B cell (primary cell): ENCODE results near the gene PTGES3. TPM values are rescaled to one million over a fixed set of nuclear protein-coding genes. Genes with fewer than 3 reads are reported as not detected.
A peak's percentile ranks its signal among the peaks of the same experiment; 100 is the strongest.

ENCODE experiments used
- ATAC-seq: fragments of 200-7000 bp; cut with Tn5 transposase; one replicate; pipeline ENCODE4 v1.10.0; 2021; ENCODE audit warnings: low read depth, mild to moderate bottlenecking, moderate number of reproducible peaks, moderate library complexity
- CTCF ChIA-PET: fragments of 350-600 bp; sonication (Branson Sonifier 250); formaldehyde crosslinking; loops from one replicate; lab custom pipeline; 2021; ENCODE audit warnings: antibody characterized with exemption, inconsistent platforms; lab: Charles Lee
- POLR2A ChIA-PET: fragments of 350-600 bp; sonication (Branson Sonifier 250); formaldehyde crosslinking; loops from one replicate; lab custom pipeline; 2021; ENCODE audit warnings: antibody characterized with exemption; lab: Charles Lee
- DNase-seq: peaks from one replicate; pipeline ENCODE4 v3.0.0; 2013
- H2AFZ ChIP-seq: 2 replicates; pipeline ENCODE4 v1.6.1; 2012; ENCODE audit warnings: mild to moderate bottlenecking, low read depth, low read length; ENCODE audit not compliant: insufficient read depth, poor library complexity, severe bottlenecking
- H3K27ac ChIP-seq, 2 donors: 1 replicate in 1 of 2; 2 replicates in 1 of 2; pipeline ENCODE4 v1.5.1; 2012 to 2013; ENCODE audit warnings: low read length in 2 of 2, mild to moderate bottlenecking in 2 of 2, moderate library complexity in 1 of 2
- H3K27me3 ChIP-seq, 4 experiments: fragments of 200-600 bp in 1 of 4; sonication (generic) in 1 of 4; replicated peaks in 1 of 4; 1 replicate in 2 of 4; 2 replicates in 2 of 4; pipeline versions ENCODE4 v1.6.1 to v1.7.0; 2013 to 2016; ENCODE audit warnings: low read length in 3 of 4, mild to moderate bottlenecking in 2 of 4, mixed read lengths in 1 of 4, moderate library complexity in 1 of 4; ENCODE audit not compliant: insufficient read depth in 4 of 4, control insufficient read depth in 3 of 4; ENCODE audit errors: control extremely low read depth in 1 of 4
- H3K36me3 ChIP-seq, 2 experiments: replicated peaks in 1 of 2; 1 replicate in 1 of 2; 2 replicates in 1 of 2; pipeline versions ENCODE4 v1.6.1 to v1.7.1; 2013; ENCODE audit warnings: low read length in 1 of 2; ENCODE audit not compliant: insufficient read depth in 2 of 2, control insufficient read depth in 1 of 2; ENCODE audit errors: control extremely low read depth in 1 of 2, extremely low read depth in 1 of 2
- H3K4me1 ChIP-seq, 2 donors: fragments of 200-600 bp in 1 of 2; sonication (generic) in 1 of 2; 1 replicate in 1 of 2; 2 replicates in 1 of 2; pipeline versions ENCODE4 v1.5.1 to v1.6.1; 2013 to 2017; ENCODE audit warnings: low read length in 2 of 2; ENCODE audit not compliant: control insufficient read depth in 2 of 2, insufficient read depth in 2 of 2
- H3K4me2 ChIP-seq: replicated peaks from 2 replicates; pipeline ENCODE3; 2012; ENCODE audit warnings: mild to moderate bottlenecking, low read depth, low read length; ENCODE audit not compliant: poor library complexity, severe bottlenecking
- H3K4me3 ChIP-seq, 5 experiments: fragments of 200-600 bp in 1 of 5; sonication (generic) in 1 of 5; 1 replicate in 3 of 5; 2 replicates in 2 of 5; pipeline versions ENCODE4 v1.5.1 to v1.7.0; 2011 to 2016; ENCODE audit warnings: low read length in 4 of 5, mild to moderate bottlenecking in 4 of 5, low read depth in 2 of 5, control low read depth in 1 of 5, moderate library complexity in 1 of 5; ENCODE audit not compliant: insufficient read depth in 1 of 5; ENCODE audit errors: control extremely low read depth in 1 of 5, extremely low read depth in 1 of 5
- H3K79me2 ChIP-seq: fragments of 200-600 bp; sonication (generic); one replicate; pipeline ENCODE4 v1.6.0; 2016; ENCODE audit warnings: low read length; ENCODE audit not compliant: control insufficient read depth, insufficient read depth
- H3K9ac ChIP-seq: fragments of 200-600 bp; sonication (generic); 2 replicates; pipeline ENCODE4 v1.6.1; 2017; ENCODE audit warnings: mild to moderate bottlenecking, low read length, moderate library complexity
- H3K9me3 ChIP-seq, 3 donors: one replicate each; pipeline versions ENCODE4 v1.6.1 to v1.7.1; 2013; ENCODE audit warnings: low read length in 2 of 3; ENCODE audit not compliant: control insufficient read depth in 2 of 3, insufficient read depth in 1 of 3; ENCODE audit errors: control extremely low read depth in 1 of 3
- H4K20me1 ChIP-seq: 2 replicates; pipeline ENCODE4 v1.6.0; 2012; ENCODE audit warnings: mild to moderate bottlenecking, low read length; ENCODE audit not compliant: insufficient read depth, control insufficient read depth, poor library complexity, severe bottlenecking
- H3K27ac Mint-ChIP-seq: one replicate; pipeline ENCODE4 v1.8.0; 2021; ENCODE audit warnings: mixed read lengths
- H3K27me3 Mint-ChIP-seq: one replicate; pipeline ENCODE4 v1.8.0; 2021; ENCODE audit warnings: mixed read lengths
- H3K4me1 Mint-ChIP-seq: one replicate; pipeline ENCODE4 v1.8.0; 2021; ENCODE audit warnings: mixed read lengths
- H3K4me3 Mint-ChIP-seq: one replicate; pipeline ENCODE4 v1.8.0; 2021; ENCODE audit warnings: mixed read lengths
- H3K9me3 Mint-ChIP-seq: one replicate; pipeline ENCODE4 v1.8.0; 2022; ENCODE audit warnings: mixed read lengths; ENCODE audit not compliant: insufficient read depth
- CTCF ChIP-seq: fragments of 200-600 bp; IDR thresholded peaks from one replicate; pipeline ENCODE4 v1.8.0; 2022; ENCODE audit warnings: antibody characterized with exemption, mild to moderate bottlenecking
- EZH2 ChIP-seq: IDR thresholded peaks from 2 replicates; pipeline ENCODE4 v1.6.1; 2012; ENCODE audit warnings: borderline replicate concordance, low read depth, mild to moderate bottlenecking, moderate library complexity, low read length; ENCODE audit not compliant: insufficient read depth, poor library complexity, severe bottlenecking
- WGBS: methylation state at CpG from one replicate; pipeline ENCODE4 v1.1.5; 2013; ENCODE audit warnings: missing lambda C conversion rate; ENCODE audit not compliant: insufficient coverage; 5-methylcytosine and 5-hydroxymethylcytosine counted together
- intact Hi-C: fragments of 100-400 bp; cut with micrococcal nuclease; formaldehyde crosslinking; loops from one replicate; pipeline ENCODE4 v1.10.0; 2022
- polyA plus RNA-seq: library from polyadenylated mRNA; depleted of rRNA; stranded (reverse); fragments of >200 nt; gene quantifications from 2 replicates; pipeline ENCODE4 v1.2.3, GENCODE V29; 2012
- total RNA-seq, 2 donors: library from RNA; stranded (reverse); fragments of 120-200 nt in 1 of 2; gene quantifications; 1 replicate in 1 of 2; 2 replicates in 1 of 2; pipeline versions ENCODE4 v1.2.3 to v1.2.4, GENCODE V29; 2013 to 2022

The PTGES3 gene
- total and polyA plus RNA-seq, 2 donors (not counting 1 experiment from before 2014, with no cell fraction given), result 35.3 to 121 TPM

GRCh38 chr12:56628671-56629458 is 59.2 kb downstream of the PTGES3 start:
- H3K9me3 ChIP-seq, result no peaks in the 10 kb centered on the region
- peaks cover 87% of the 10 kb centered on the region for H3K79me2 ChIP-seq
- H4K20me1 ChIP-seq, result peaks cover 33% of the 10 kb centered on the region
- Mint-ChIP-seq H3K9me3 (no peaks in the 10 kb centered on the region), H3K27me3 (no peaks in the 10 kb centered on the region), H3K27ac (peak overlapping the region; percentile 92), H3K4me1 (peaks cover 77% of the 10 kb centered on the region), H3K4me3 (peak overlapping the region; percentile 89)
- H2AFZ ChIP-seq, result peak overlapping the region; percentile 66
- peaks cover 0 to 5% of the 10 kb centered on the region in 2 experiments for H3K36me3 ChIP-seq
- ChIA-PET POLR2A (interaction anchor here (0.5 to 5.1 kb wide), 16 partner anchors 8 to 829 kb away, joined by 3 to 18 read pairs (median 4); partner anchors contain the start of genes ATP5F1B, NACA, PTGES3 and RAB5B), CTCF (interaction anchor here (0.5 to 2.4 kb wide), 16 partner anchors 8 to 413 kb away, joined by 3 to 30 read pairs (median 4); partner anchors contain the start of gene ATP5F1B)
- TF ChIP-seq CTCF, result no peak
- H3K4me1 ChIP-seq, result peaks cover 57 to 65% of the 10 kb centered on the region in 2 donors
- H3K27ac ChIP-seq, result peak overlapping the region; percentile 97 to 98
- peak overlapping the region; percentile 98 to 100 (median 99) for H3K4me3 ChIP-seq
- DNase-seq, result peak; percentile 78
- H3K27me3 ChIP-seq, result no peaks in the 10 kb centered on the region
- intact Hi-C loops, result loop anchor here (1.0 to 5.0 kb wide), 2 partner anchors 7 to 37 kb away; no protein-coding TSS in a partner anchor
- peak; percentile 14 for ATAC-seq
- H3K4me2 ChIP-seq, result peak overlapping the region; percentile 78
- 0% methylated on average over 10 of the region's 18 CpGs for WGBS
- H3K9ac ChIP-seq, result peak overlapping the region; percentile 95

- H3K9me3 Mint-ChIP-seq, result no peaks in the 10 kb centered on the region
- H3K9me3 ChIP-seq, result no peaks in the 10 kb centered on the region
- H3K36me3 ChIP-seq, result peaks cover 0 to 17% of the 10 kb centered on the region in 2 experiments
- H3K27me3 ChIP-seq, result no peaks in the 10 kb centered on the region
- H3K4me1 ChIP-seq, result peaks cover 43 to 48% of the 10 kb centered on the region in 2 donors
- ATAC-seq (peak; percentile 3), DNase-seq (peak; percentile 63)
- CTCF ChIA-PET, result interaction anchor here (0.6 to 3.0 kb wide), 4 partner anchors 10 to 131 kb away, joined by 3 to 24 read pairs (median 4); no protein-coding TSS in a partner anchor
- no peak overlapping the region for H3K4me3 ChIP-seq
- peak overlapping the region; percentile 21 for H3K4me2 ChIP-seq
- H3K79me2 ChIP-seq, result peaks cover 94% of the 10 kb centered on the region
- TF ChIP-seq CTCF, result no peak
- no peak for TF ChIP-seq EZH2
- H3K4me1 Mint-ChIP-seq, result peaks cover 66% of the 10 kb centered on the region
- peak overlapping the region; percentile 83 for H3K27ac Mint-ChIP-seq
- peaks cover 54% of the 10 kb centered on the region for H4K20me1 ChIP-seq
- H3K27me3 Mint-ChIP-seq, result no peaks in the 10 kb centered on the region
- peak overlapping the region; percentile 46 for H3K4me3 Mint-ChIP-seq
- POLR2A ChIA-PET, result interaction anchor here (1.0 to 1.4 kb wide), 2 partner anchors 9 to 56 kb away, joined by 5 to 15 read pairs; no protein-coding TSS in a partner anchor
- peak overlapping the region; percentile 44 to 69 for H3K27ac ChIP-seq
- no peak overlapping the region for H3K9ac ChIP-seq
- intact Hi-C loops, result loop anchor here (5.0 kb wide), 1 partner anchor 34 kb away; no protein-coding TSS in a partner anchor
- no peak overlapping the region for H2AFZ ChIP-seq
Measured at GRCh38 chr12:56626701-56627100, 61.4 kb downstream of the PTGES3 start.
